Kasumi-1 (cell line): ENCODE data around the gene RAB29.

Experiments
- DNase-seq, 2 experiments: peaks; one replicate each; lab custom pipeline; 2025; lab: John Stamatoyannopoulos, UW

RAB29 gene

GRCh38 chr1:205794011-205794730 lies 18.9 kb upstream of the RAB29 start:
- no peak for DNase-seq

GRCh38 chr1:205792961-205793673 lies 17.8 kb upstream of the RAB29 start:
- no peak for DNase-seq

GRCh38 chr1:205792481-205792881 lies 17.2 kb upstream of the RAB29 start:
- DNase-seq = no peak

DNA sequence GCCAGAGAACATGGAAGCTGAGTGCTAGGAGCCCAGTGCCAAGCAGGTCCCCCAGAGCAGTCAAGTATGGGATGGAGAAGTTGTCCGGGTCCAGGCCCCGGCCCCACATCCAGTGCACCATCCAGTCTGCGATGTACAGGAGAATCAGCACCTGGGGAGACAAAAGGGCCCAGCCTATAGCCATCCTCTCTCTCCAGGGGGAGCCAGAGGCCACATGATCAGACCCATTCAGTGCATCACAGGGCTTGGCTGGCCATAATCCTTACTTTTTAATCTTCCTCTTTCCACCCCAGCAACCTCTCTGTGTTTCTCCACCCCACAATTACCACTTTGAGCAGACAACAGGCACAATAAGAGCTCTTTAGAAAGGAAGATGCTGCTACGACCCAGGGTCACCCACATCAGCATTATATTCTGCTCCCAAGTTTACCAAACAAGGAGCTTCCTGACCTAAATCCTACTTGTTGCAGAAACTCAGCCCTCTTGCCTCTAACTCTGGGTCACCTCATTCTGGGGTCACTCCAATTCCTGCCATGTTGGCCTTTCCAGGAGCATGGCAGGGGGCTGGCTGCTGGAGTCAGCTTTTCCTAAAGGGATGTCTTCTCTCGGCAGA lies 16.4 kb upstream of the RAB29 start:
- peak; percentile 72 to 87 for DNase-seq

GRCh38 chr1:205787287-205787916 lies 12.1 kb upstream of the RAB29 start:
- DNase-seq = no peak

- DNase-seq = no peak
These were observed 11.3 kb upstream of the RAB29 start for GRCh38 chr1:205786601-205787000.

DNA sequence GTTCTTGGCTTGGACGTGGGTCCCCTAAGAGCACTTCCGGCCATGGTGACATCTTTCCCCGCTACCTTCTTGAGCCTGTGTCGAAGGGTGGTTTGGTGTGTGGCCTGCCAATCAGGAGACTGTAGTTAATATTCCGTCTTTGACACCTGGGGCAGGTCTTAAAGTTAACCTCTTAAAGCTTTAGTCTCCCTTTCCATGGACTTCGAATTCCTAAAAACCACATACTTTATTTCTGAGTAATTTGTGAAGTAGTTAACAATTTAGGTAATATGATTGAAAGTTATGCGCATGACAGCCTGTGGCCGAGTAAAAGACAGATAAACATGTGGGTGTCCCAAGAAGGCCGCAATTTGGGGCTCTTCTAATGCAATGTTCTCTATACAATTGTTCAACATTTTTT lies 10.2 kb upstream of the RAB29 start:
- no peak for DNase-seq

- no peak for DNase-seq
These were observed 8.6 kb upstream of the RAB29 start for GRCh38 chr1:205783904-205784303.

GRCh38 chr1:205783433-205783795 lies 8.1 kb upstream of the RAB29 start:
- no peak for DNase-seq

- no peak for DNase-seq
These were observed 7.5 kb upstream of the RAB29 start for GRCh38 chr1:205782627-205783432.

GRCh38 chr1:205780335-205780734 lies 5.1 kb upstream of the RAB29 start:
- DNase-seq = no peak

DNA sequence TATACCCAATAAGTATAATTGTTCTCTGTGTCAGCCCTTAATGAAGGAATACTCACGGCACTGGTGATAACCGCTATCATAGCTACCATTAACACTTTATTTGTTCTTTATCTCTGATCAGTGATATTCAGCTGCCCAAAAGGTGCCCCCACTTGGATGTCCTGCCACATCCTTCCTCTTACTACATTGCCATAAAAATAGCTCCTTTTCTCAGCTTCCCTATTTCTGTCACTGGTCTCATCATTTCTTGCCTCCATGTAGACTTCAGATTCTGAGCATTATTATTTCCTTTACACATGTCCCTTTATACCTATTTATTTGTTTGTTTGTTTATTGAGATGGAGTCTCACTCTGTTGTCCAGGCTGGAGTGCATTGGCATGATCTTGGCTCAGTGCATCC lies 2.7 kb upstream of the RAB29 start:
- peak; percentile 87 to 94 for DNase-seq

GRCh38 chr1:205775717-205776056 lies 405 bp upstream of the RAB29 start:
- DNase-seq = no peak

DNA sequence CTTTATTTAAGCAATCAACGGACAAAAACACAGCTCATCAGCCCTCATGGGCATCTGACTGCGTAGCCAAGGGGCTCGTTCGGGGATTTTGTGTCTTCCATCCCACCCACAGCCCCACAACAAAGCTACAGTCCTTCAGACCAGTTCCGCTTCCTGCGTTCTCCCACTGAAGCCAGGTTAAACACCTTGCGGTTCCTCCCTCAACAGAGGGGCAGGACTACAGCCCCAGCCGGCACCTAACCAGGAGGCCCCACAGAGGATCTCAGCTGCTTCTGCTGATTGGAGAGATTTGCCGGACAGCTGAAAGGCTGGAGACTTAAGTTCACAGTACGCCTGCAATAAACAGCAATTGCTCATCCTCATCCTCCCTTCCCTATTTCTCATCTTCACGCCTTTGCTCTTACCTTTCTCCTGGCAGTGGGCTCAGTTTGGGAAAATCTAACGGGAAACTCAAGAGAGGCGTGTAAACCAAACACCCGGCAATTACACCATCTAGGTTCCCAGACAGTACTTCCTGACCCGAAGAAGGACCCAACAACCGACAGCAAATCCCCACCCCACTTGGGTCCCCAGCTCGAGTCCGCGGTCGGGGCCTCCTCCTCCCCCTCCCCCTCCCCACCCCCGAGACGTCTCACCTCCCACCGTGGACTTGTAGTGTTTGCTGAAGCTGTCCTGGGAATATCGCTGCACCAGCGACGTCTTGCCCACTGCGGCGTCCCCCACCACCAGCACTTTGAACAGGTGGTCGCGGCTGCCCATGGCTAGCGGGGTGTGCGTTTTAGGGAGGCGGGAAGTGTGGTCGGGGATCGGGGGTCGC lies 876 bp downstream of the RAB29 start:
- peak; percentile 16 to 23 for DNase-seq

DNA sequence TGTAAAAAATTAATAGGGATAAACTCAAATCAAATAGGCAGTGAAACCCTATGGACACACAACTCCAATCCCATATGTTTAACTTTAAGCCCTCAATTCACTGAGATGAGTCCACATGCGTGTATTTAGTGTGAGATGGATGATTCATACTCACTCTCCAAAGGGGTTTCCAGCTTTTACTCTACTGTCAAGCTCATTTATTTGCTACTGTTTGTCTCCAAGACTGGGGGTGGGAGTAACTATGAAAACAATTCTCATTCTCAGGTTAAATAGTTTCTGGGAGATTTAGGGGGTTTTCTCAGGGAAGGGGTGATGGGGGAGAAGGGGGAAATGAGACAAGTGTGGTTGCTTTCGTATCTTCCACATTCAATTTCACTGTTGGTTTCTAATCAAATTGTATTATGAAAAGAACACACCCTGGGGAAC lies 2.7 kb downstream of the RAB29 start:
- DNase-seq = no peak

DNA sequence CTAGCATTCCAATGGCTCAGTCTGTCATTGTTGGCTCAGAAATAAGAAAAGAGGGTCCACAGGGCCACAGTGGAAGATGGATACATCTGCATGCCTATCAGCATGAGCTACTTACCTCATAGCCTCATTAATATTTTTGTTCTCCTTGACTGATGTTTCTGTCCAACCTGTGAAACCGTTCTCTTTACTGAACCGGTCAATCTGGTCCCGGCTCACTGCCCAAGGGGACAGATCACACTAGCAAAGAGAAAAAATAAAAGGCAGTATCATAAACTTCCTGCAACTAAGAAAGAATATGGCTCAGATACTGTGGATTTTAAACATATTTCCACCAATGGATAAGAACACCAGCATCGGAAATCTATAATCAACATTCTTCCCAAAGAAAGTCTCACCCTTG lies 4.7 kb downstream of the RAB29 start:
- DNase-seq = no peak

DNA sequence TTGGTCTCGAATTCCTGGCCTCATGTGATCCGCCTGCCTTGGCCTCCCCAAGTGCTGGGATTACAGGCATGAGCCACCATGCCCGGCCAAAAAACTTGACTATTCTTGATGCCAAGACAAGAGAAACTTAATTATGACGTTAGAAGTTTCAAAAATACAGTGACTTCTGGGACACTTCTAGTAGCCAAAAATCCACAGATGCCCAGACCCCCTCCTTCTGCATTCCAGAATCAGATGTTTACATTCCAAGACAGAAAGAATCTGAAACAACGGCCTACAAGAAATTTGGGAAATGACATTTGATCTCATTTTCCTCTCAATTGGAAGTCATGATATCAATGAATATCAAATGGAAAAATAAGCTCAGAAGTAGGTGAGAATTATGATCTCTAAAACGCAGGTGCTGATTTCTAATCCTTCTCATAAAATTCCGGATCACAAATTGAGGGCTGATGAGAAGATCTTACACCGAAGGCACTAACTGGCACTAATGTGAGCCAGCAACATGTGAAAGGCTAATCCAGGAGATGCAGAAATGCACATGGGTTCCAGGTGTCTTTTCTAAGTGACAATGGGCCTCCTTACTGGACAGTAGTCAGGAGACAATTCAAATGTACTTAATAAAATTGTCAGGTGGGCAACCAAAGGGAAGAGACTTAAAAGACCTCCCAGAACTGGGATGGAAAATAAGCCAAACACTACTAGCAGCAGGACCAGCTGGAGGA lies 5.5 kb downstream of the RAB29 start:
- no peak for DNase-seq

GRCh38 chr1:205767248-205767647 lies 8.0 kb downstream of the RAB29 start:
- no peak for DNase-seq

GRCh38 chr1:205766570-205766969 lies 8.7 kb downstream of the RAB29 start:
- no peak for DNase-seq

DNA sequence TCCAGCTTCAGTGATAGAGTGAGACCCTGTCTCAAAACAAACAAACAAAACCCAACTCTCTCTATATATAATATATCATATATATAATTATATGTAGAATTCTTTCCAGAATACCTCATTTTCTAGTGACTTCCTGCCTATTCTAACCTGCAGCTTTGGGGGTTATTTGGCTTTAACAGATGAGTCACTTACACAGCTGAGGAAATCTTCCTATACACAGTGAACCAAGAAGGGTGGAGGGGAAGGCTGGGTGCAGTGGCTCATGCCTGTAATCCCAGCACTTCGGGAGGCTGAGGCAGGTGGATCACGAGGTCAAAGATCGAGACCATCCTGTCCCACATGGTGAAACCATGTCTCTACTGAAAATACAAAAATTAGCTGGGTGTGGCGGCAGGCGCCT lies 9.2 kb downstream of the RAB29 start:
- no peak for DNase-seq

GRCh38 chr1:205764578-205764977 lies 10.7 kb downstream of the RAB29 start:
- DNase-seq = no peak
